DOHH2 (cell line): ENCODE results near the gene MAP1B.

Source experiments
- H3F3A ChIP-seq: fragments of 200-600 bp; sonication (generic), shearing (Covaris generic); 2 replicates; pipeline ENCODE4 v1.6.0; 2016; ENCODE audit warnings: antibody characterized with exemption, mild to moderate bottlenecking; ENCODE audit not compliant: control insufficient read depth, insufficient read depth
- H3K27ac ChIP-seq: fragments of 200-600 bp; sonication (generic); 2 replicates; pipeline ENCODE4 v1.5.1; 2014; ENCODE audit warnings: low read depth, mild to moderate bottlenecking, low read length, moderate library complexity
- H3K27me3 ChIP-seq: fragments of 200-600 bp; sonication (generic); 2 replicates; pipeline ENCODE4 v1.6.1; 2014; ENCODE audit warnings: mild to moderate bottlenecking, low read length, mixed read lengths; ENCODE audit not compliant: control insufficient read depth
- H3K36me3 ChIP-seq: fragments of 200-600 bp; sonication (generic); 2 replicates; pipeline ENCODE4 v1.6.1; 2014; ENCODE audit warnings: mild to moderate bottlenecking, low read length, moderate library complexity, mixed read lengths; ENCODE audit not compliant: control insufficient read depth
- H3K4me1 ChIP-seq: fragments of 200-600 bp; sonication (generic); 2 replicates; pipeline ENCODE4 v1.6.1; 2014; ENCODE audit warnings: mild to moderate bottlenecking, low read length, mixed read lengths; ENCODE audit not compliant: control insufficient read depth
- H3K4me2 ChIP-seq: fragments of 200-600 bp; sonication (generic); 2 replicates; pipeline ENCODE4 v1.6.0; 2014; ENCODE audit warnings: mild to moderate bottlenecking, low read length, moderate library complexity
- H3K4me3 ChIP-seq: fragments of 200-600 bp; sonication (generic); 2 replicates; pipeline ENCODE4 v1.5.1; 2014; ENCODE audit warnings: mild to moderate bottlenecking, low read length, mixed read lengths
- H3K79me2 ChIP-seq: fragments of 200-600 bp; sonication (generic); 2 replicates; pipeline ENCODE4 v1.6.1; 2014; ENCODE audit warnings: mild to moderate bottlenecking, low read length, mixed read lengths; ENCODE audit not compliant: control insufficient read depth
- H3K9me2 ChIP-seq: fragments of 200-600 bp; sonication (generic); replicated peaks from 2 replicates; pipeline ENCODE4 v1.6.1; 2014; ENCODE audit warnings: mild to moderate bottlenecking, low read length, mixed read lengths; ENCODE audit not compliant: control insufficient read depth
- H3K9me3 ChIP-seq: fragments of 200-600 bp; sonication (generic); 2 replicates; pipeline ENCODE4 v1.6.1; 2014; ENCODE audit warnings: antibody characterized with exemption, low read length, mixed read lengths; ENCODE audit not compliant: control insufficient read depth, insufficient read depth
- H4K20me1 ChIP-seq: fragments of 200-600 bp; sonication (generic); 2 replicates; pipeline ENCODE4 v1.6.0; 2014; ENCODE audit warnings: low read depth, mild to moderate bottlenecking, antibody characterized with exemption, low read length, moderate library complexity; ENCODE audit not compliant: control insufficient read depth, insufficient read depth
- EZH2phosphoT487 ChIP-seq: fragments of 200-600 bp; sonication (generic); IDR thresholded peaks from 2 replicates; pipeline ENCODE4 v1.6.1; 2017; ENCODE audit warnings: borderline replicate concordance, mild to moderate bottlenecking, antibody characterized with exemption, low read length, moderate library complexity, mixed read lengths
- TF ChIP-seq, protein P1 (sequence below): fragments of 200-600 bp; sonication (generic); IDR thresholded peaks from one replicate; pipeline ENCODE4 v1.5.1; 2014; ENCODE audit warnings: antibody characterized with exemption, mild to moderate bottlenecking, low read depth, low read length; ENCODE audit not compliant: poor library complexity, severe bottlenecking

Gene MAP1B

GRCh38 chr5:72121780-72122445 is 14.6 kb downstream of the MAP1B start:
- no peak for TF ChIP-seq EZH2phosphoT487
- TF ChIP-seq, protein P1, sequence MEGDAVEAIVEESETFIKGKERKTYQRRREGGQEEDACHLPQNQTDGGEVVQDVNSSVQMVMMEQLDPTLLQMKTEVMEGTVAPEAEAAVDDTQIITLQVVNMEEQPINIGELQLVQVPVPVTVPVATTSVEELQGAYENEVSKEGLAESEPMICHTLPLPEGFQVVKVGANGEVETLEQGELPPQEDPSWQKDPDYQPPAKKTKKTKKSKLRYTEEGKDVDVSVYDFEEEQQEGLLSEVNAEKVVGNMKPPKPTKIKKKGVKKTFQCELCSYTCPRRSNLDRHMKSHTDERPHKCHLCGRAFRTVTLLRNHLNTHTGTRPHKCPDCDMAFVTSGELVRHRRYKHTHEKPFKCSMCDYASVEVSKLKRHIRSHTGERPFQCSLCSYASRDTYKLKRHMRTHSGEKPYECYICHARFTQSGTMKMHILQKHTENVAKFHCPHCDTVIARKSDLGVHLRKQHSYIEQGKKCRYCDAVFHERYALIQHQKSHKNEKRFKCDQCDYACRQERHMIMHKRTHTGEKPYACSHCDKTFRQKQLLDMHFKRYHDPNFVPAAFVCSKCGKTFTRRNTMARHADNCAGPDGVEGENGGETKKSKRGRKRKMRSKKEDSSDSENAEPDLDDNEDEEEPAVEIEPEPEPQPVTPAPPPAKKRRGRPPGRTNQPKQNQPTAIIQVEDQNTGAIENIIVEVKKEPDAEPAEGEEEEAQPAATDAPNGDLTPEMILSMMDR: no peak
- H4K20me1 ChIP-seq: no peaks in the 10 kb centered on the region
- H3F3A ChIP-seq: no peaks in the 10 kb centered on the region
- no peak overlapping the region for H3K4me2 ChIP-seq
- H3K9me3 ChIP-seq: no peaks in the 10 kb centered on the region
- no peaks in the 10 kb centered on the region for H3K36me3 ChIP-seq
- H3K4me3 ChIP-seq: no peak overlapping the region
- H3K4me1 ChIP-seq: no peaks in the 10 kb centered on the region
- H3K27me3 ChIP-seq: peaks cover 19% of the 10 kb centered on the region; the same call in 1 of the 2 replicates
- no peaks in the 10 kb centered on the region for H3K9me2 ChIP-seq
- H3K79me2 ChIP-seq: no peaks in the 10 kb centered on the region
- H3K27ac ChIP-seq: no peak overlapping the region

DNA sequence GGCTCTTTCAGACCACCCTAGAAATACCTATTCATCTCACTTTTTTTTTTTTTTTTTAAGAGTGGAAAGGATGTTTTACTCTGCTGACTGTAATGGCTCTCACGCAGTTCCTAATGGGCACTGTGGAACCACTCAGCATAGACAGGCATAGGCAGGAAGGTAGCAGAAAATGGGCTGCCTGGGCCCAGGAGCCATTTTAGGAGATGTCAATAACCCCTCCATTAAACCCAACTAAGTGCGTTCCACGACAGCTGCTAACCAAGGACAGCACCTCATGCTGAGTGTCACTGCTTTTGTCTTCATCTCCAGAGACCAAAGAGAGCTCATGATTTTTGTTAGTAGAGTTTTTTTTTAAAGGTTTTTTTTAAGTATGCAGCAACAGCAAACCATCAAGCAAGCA is 15.3 kb downstream of the MAP1B start:
- no peak overlapping the region for H3K4me2 ChIP-seq

GRCh38 chr5:72123764-72124376 is 16.6 kb downstream of the MAP1B start:
- Histone ChIP-seq H3K9me3 (no peaks in the 10 kb centered on the region), H3K27me3 (peaks cover 17% of the 10 kb centered on the region; the same call in 1 of the 2 replicates), H3K4me1 (no peaks in the 10 kb centered on the region), H3F3A (no peaks in the 10 kb centered on the region), H3K36me3 (no peaks in the 10 kb centered on the region), H3K4me3 (no peak overlapping the region), H4K20me1 (no peaks in the 10 kb centered on the region), H3K79me2 (no peaks in the 10 kb centered on the region), H3K9me2 (no peaks in the 10 kb centered on the region), H3K27ac (no peak overlapping the region), H3K4me2 (no peak overlapping the region)
- TF ChIP-seq, protein P1: no peak
- no peak for TF ChIP-seq EZH2phosphoT487

More for the DNA sequence above, 15.3 kb downstream of the MAP1B start:
- Histone ChIP-seq H4K20me1 (no peaks in the 10 kb centered on the region), H3K9me3 (no peaks in the 10 kb centered on the region), H3K79me2 (no peaks in the 10 kb centered on the region), H3K4me1 (no peaks in the 10 kb centered on the region), H3K4me3 (no peak overlapping the region), H3K36me3 (no peaks in the 10 kb centered on the region), H3K9me2 (no peaks in the 10 kb centered on the region), H3K27ac (no peak overlapping the region), H3F3A (no peaks in the 10 kb centered on the region), H3K27me3 (peaks cover 18% of the 10 kb centered on the region; the same call in 1 of the 2 replicates)
- TF ChIP-seq, protein P1: no peak
- TF ChIP-seq EZH2phosphoT487: no peak
